GM23338 (cell line): ENCODE results near the gene LMOD3. TPM values are rescaled to one million over a fixed set of nuclear protein-coding genes. Genes with fewer than 3 reads are reported as not detected.

ENCODE experiments used
- ATAC-seq: fragments of 200-7000 bp; cut with Tn5 transposase; 3 replicates; pipeline ENCODE4 v1.9.1; 2020
- DNase-seq: peaks from one replicate; pipeline ENCODE4 v3.0.0-alpha.2; 2015; ENCODE audit warnings: low spot score
- H2AFZ ChIP-seq: fragments of 200-600 bp; sonication (generic); 2 replicates; pipeline ENCODE4 v1.8.0; 2016; ENCODE audit warnings: antibody characterized with exemption, mild to moderate bottlenecking, moderate library complexity
- H3F3A ChIP-seq: fragments of 200-600 bp; sonication (generic); replicated peaks from 2 replicates; pipeline ENCODE4 v1.8.0; 2017; ENCODE audit warnings: antibody characterized with exemption, mixed run types, low read depth
- H3K27ac ChIP-seq: fragments of 200-600 bp; sonication (generic); 2 replicates; pipeline ENCODE4 v1.6.1; 2016; ENCODE audit warnings: low read depth
- H3K27me3 ChIP-seq: fragments of 200-600 bp; sonication (generic); 2 replicates; pipeline ENCODE4 v1.8.0; 2016; ENCODE audit warnings: mild to moderate bottlenecking, mixed run types, moderate library complexity; ENCODE audit not compliant: insufficient read depth
- H3K36me3 ChIP-seq: fragments of 200-600 bp; sonication (generic); 2 replicates; pipeline ENCODE4 v1.8.0; 2016; ENCODE audit warnings: mild to moderate bottlenecking; ENCODE audit not compliant: insufficient read depth
- H3K4me1 ChIP-seq: fragments of 200-600 bp; sonication (generic); 2 replicates; pipeline ENCODE4 v1.8.0; 2016; ENCODE audit warnings: mild to moderate bottlenecking, moderate library complexity; ENCODE audit not compliant: insufficient read depth
- H3K4me2 ChIP-seq: fragments of 200-600 bp; sonication (generic); 2 replicates; pipeline ENCODE4 v1.7.1; 2017; ENCODE audit warnings: mixed run types
- H3K4me3 ChIP-seq: fragments of 200-600 bp; sonication (generic); 2 replicates; pipeline ENCODE4 v1.6.1; 2016; ENCODE audit warnings: mixed run types
- H3K79me2 ChIP-seq: fragments of 200-600 bp; sonication (generic); replicated peaks from 2 replicates; pipeline ENCODE4 v1.8.0; 2017; ENCODE audit warnings: mild to moderate bottlenecking; ENCODE audit not compliant: insufficient read depth
- H3K9me2 ChIP-seq: fragments of 200-600 bp; sonication (generic); 2 replicates; pipeline ENCODE4 v1.8.0; 2017; ENCODE audit not compliant: insufficient read depth
- H4K20me1 ChIP-seq: fragments of 200-600 bp; sonication (generic); replicated peaks from 2 replicates; pipeline ENCODE4 v1.8.0; 2017; ENCODE audit warnings: mild to moderate bottlenecking; ENCODE audit not compliant: insufficient read depth
- H3K27ac Mint-ChIP-seq: 2 replicates; pipeline ENCODE4 v1.8.0; 2020; ENCODE audit warnings: inconsistent platforms, mild to moderate bottlenecking, moderate library complexity, mixed read lengths
- H3K27me3 Mint-ChIP-seq: 3 replicates; pipeline ENCODE4 v1.8.0; 2022; ENCODE audit warnings: low read depth, mild to moderate bottlenecking, moderate library complexity, mixed read lengths, inconsistent platforms; ENCODE audit not compliant: insufficient read depth, poor library complexity
- H3K36me3 Mint-ChIP-seq: 3 replicates; pipeline ENCODE4 v1.8.0; 2021; ENCODE audit warnings: low read depth, mild to moderate bottlenecking, inconsistent platforms, moderate library complexity, mixed read lengths
- H3K4me1 Mint-ChIP-seq: 3 replicates; pipeline ENCODE4 v1.8.0; 2020; ENCODE audit warnings: mild to moderate bottlenecking, inconsistent platforms, mixed read lengths
- H3K4me3 Mint-ChIP-seq: 3 replicates; pipeline ENCODE4 v1.8.0; 2021; ENCODE audit warnings: moderate library complexity, mild to moderate bottlenecking, inconsistent platforms, mixed read lengths
- H3K9me3 Mint-ChIP-seq: 3 replicates; pipeline ENCODE4 v1.8.0; 2020; ENCODE audit warnings: moderate library complexity, mild to moderate bottlenecking, inconsistent platforms, mixed read lengths
- CREB1 ChIP-seq: fragments of 250-450 bp; sonication (Bioruptor Pico); IDR thresholded peaks from 2 replicates; pipeline ENCODE4 v1.5.0; 2020; ENCODE audit warnings: low read depth, mild to moderate bottlenecking, moderate library complexity
- EZH2 ChIP-seq: fragments of 200-600 bp; sonication (generic); IDR thresholded peaks from one replicate; pipeline ENCODE4 v1.8.0; 2017; ENCODE audit warnings: antibody characterized with exemption, mild to moderate bottlenecking, low read depth; ENCODE audit not compliant: unreplicated experiment
- EZH2phosphoT487 ChIP-seq: fragments of 200-600 bp; sonication (generic); IDR thresholded peaks from one replicate; pipeline ENCODE4 v1.8.1; 2018; ENCODE audit warnings: antibody characterized with exemption; ENCODE audit not compliant: unreplicated experiment
- JUNB ChIP-seq: IDR thresholded peaks from one replicate; pipeline ENCODE4 v1.6.1; 2016; ENCODE audit warnings: antibody characterized with exemption; ENCODE audit not compliant: unreplicated experiment
- NANOG ChIP-seq: IDR thresholded peaks from 2 replicates; pipeline ENCODE4 v1.6.1; 2016; ENCODE audit warnings: antibody characterized with exemption, borderline replicate concordance
- POLR2AphosphoS5 ChIP-seq: IDR thresholded peaks from 2 replicates; pipeline ENCODE4 v1.6.1; 2016; ENCODE audit warnings: antibody characterized with exemption, low read depth
- STAT1 ChIP-seq: IDR thresholded peaks from one replicate; pipeline ENCODE4 v1.6.1; 2016; ENCODE audit warnings: antibody characterized with exemption; ENCODE audit not compliant: unreplicated experiment
- ZNF114 ChIP-seq: fragments of 250-450 bp; sonication (Bioruptor Pico); IDR thresholded peaks from 2 replicates; pipeline ENCODE4 v1.5.0; 2020; ENCODE audit warnings: mild to moderate bottlenecking, moderate library complexity
- ZNF331 ChIP-seq: fragments of 250-450 bp; sonication (Bioruptor Pico); IDR thresholded peaks from 2 replicates; pipeline ENCODE4 v1.5.0; 2020; ENCODE audit warnings: low read depth, mild to moderate bottlenecking, moderate library complexity
- polyA plus RNA-seq: library from polyadenylated mRNA; unstranded; fragments of >200 nt; fragmentation: Nextera tagmentation; extraction: Ambion mirVana; gene quantifications from 2 replicates; pipeline ENCODE4 v1.2.1, GENCODE V29; 2016
- total RNA-seq: library from RNA; depleted of rRNA; stranded (reverse); fragments of >200 nt; shearing (Covaris generic); gene quantifications from 2 replicates; pipeline ENCODE4 v1.2.3, GENCODE V29; 2014
- TF ChIP-seq, protein P1 (sequence below), 2 experiments: fragments of 200-600 bp in 1 of 2; sonication (generic) in 1 of 2; conservative IDR thresholded peaks; 2 replicates each; pipeline versions ENCODE4 v1.5.1 to v1.6.1; 2016 to 2017; ENCODE audit warnings: antibody characterized with exemption in 2 of 2, low read depth in 2 of 2, mild to moderate bottlenecking in 2 of 2, moderate library complexity in 1 of 2
- TF ChIP-seq, protein P2 (sequence below): IDR thresholded peaks from 2 replicates; pipeline ENCODE4 v1.6.1; 2016; ENCODE audit warnings: antibody characterized with exemption
- TF ChIP-seq, protein P3 (sequence below): fragments of 250-450 bp; sonication (Bioruptor Pico); IDR thresholded peaks from 2 replicates; pipeline ENCODE4 v1.5.0; 2020; ENCODE audit warnings: mild to moderate bottlenecking, moderate library complexity
- TF ChIP-seq, protein P4 (sequence below): IDR thresholded peaks from one replicate; pipeline ENCODE4 v1.6.1; 2018; ENCODE audit warnings: antibody characterized with exemption; ENCODE audit not compliant: unreplicated experiment

LMOD3 gene
- total and polyA plus RNA-seq, 2 experiments from 2014 or later: 0.06 TPM; not detected in 1

DNA sequence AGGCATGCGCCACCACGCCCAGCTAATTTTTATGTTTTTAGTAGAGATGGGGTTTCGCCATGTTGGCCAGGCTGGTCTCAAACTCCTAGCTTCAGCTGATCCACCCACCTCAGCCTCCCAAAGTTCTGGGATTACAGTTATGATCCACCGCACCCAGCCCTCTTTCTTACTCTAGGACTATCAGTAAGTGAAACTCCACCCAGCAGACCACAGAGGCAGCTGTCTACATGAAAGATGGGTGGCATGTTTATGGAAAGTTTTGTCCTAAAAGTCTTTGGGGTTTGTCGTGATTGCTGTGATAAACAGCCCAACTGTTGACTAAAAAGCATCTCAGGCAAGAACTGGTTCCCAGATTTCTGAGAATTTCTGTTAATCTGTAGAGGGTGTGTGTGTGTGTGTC, 26.8 kb downstream of the LMOD3 start:
- no peaks in the 10 kb centered on the region for H3K36me3 ChIP-seq
- TF ChIP-seq, protein P1, sequence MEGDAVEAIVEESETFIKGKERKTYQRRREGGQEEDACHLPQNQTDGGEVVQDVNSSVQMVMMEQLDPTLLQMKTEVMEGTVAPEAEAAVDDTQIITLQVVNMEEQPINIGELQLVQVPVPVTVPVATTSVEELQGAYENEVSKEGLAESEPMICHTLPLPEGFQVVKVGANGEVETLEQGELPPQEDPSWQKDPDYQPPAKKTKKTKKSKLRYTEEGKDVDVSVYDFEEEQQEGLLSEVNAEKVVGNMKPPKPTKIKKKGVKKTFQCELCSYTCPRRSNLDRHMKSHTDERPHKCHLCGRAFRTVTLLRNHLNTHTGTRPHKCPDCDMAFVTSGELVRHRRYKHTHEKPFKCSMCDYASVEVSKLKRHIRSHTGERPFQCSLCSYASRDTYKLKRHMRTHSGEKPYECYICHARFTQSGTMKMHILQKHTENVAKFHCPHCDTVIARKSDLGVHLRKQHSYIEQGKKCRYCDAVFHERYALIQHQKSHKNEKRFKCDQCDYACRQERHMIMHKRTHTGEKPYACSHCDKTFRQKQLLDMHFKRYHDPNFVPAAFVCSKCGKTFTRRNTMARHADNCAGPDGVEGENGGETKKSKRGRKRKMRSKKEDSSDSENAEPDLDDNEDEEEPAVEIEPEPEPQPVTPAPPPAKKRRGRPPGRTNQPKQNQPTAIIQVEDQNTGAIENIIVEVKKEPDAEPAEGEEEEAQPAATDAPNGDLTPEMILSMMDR (conservative IDR thresholded peaks at IDR 0.05; ENCODE audit: low read depth in 2 of 2): no peak
- TF ChIP-seq POLR2AphosphoS5: no peak
- TF ChIP-seq, protein P2, sequence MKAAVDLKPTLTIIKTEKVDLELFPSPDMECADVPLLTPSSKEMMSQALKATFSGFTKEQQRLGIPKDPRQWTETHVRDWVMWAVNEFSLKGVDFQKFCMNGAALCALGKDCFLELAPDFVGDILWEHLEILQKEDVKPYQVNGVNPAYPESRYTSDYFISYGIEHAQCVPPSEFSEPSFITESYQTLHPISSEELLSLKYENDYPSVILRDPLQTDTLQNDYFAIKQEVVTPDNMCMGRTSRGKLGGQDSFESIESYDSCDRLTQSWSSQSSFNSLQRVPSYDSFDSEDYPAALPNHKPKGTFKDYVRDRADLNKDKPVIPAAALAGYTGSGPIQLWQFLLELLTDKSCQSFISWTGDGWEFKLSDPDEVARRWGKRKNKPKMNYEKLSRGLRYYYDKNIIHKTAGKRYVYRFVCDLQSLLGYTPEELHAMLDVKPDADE: no peak
- TF ChIP-seq EZH2phosphoT487: no peak
- TF ChIP-seq, protein P3, sequence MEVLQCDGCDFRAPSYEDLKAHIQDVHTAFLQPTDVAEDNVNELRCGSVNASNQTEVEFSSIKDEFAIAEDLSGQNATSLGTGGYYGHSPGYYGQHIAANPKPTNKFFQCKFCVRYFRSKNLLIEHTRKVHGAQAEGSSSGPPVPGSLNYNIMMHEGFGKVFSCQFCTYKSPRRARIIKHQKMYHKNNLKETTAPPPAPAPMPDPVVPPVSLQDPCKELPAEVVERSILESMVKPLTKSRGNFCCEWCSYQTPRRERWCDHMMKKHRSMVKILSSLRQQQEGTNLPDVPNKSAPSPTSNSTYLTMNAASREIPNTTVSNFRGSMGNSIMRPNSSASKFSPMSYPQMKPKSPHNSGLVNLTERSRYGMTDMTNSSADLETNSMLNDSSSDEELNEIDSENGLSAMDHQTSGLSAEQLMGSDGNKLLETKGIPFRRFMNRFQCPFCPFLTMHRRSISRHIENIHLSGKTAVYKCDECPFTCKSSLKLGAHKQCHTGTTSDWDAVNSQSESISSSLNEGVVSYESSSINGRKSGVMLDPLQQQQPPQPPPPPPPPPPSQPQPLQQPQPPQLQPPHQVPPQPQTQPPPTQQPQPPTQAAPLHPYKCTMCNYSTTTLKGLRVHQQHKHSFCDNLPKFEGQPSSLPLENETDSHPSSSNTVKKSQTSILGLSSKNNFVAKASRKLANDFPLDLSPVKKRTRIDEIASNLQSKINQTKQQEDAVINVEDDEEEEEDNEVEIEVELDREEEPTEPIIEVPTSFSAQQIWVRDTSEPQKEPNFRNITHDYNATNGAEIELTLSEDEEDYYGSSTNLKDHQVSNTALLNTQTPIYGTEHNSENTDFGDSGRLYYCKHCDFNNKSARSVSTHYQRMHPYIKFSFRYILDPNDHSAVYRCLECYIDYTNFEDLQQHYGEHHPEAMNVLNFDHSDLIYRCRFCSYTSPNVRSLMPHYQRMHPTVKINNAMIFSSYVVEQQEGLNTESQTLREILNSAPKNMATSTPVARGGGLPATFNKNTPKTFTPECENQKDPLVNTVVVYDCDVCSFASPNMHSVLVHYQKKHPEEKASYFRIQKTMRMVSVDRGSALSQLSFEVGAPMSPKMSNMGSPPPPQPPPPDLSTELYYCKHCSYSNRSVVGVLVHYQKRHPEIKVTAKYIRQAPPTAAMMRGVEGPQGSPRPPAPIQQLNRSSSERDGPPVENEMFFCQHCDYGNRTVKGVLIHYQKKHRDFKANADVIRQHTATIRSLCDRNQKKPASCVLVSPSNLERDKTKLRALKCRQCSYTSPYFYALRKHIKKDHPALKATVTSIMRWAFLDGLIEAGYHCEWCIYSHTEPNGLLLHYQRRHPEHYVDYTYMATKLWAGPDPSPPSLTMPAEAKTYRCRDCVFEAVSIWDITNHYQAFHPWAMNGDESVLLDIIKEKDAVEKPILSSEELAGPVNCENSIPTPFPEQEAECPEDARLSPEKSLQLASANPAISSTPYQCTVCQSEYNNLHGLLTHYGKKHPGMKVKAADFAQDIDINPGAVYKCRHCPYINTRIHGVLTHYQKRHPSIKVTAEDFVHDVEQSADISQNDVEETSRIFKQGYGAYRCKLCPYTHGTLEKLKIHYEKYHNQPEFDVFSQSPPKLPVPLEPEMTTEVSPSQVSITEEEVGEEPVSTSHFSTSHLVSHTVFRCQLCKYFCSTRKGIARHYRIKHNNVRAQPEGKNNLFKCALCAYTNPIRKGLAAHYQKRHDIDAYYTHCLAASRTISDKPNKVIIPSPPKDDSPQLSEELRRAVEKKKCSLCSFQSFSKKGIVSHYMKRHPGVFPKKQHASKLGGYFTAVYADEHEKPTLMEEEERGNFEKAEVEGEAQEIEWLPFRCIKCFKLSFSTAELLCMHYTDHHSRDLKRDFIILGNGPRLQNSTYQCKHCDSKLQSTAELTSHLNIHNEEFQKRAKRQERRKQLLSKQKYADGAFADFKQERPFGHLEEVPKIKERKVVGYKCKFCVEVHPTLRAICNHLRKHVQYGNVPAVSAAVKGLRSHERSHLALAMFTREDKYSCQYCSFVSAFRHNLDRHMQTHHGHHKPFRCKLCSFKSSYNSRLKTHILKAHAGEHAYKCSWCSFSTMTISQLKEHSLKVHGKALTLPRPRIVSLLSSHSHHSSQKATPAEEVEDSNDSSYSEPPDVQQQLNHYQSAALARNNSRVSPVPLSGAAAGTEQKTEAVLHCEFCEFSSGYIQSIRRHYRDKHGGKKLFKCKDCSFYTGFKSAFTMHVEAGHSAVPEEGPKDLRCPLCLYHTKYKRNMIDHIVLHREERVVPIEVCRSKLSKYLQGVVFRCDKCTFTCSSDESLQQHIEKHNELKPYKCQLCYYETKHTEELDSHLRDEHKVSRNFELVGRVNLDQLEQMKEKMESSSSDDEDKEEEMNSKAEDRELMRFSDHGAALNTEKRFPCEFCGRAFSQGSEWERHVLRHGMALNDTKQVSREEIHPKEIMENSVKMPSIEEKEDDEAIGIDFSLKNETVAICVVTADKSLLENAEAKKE (CRISPR knock-in tag): no peak
- no peak for TF ChIP-seq ZNF331 (CRISPR knock-in tag)
- no peak for TF ChIP-seq NANOG
- no peak for TF ChIP-seq STAT1
- no peak for TF ChIP-seq ZNF114 (CRISPR knock-in tag)
- TF ChIP-seq CREB1 (CRISPR knock-in tag): no peak
- TF ChIP-seq EZH2: no peak
- TF ChIP-seq JUNB: no peak
- TF ChIP-seq, protein P4, sequence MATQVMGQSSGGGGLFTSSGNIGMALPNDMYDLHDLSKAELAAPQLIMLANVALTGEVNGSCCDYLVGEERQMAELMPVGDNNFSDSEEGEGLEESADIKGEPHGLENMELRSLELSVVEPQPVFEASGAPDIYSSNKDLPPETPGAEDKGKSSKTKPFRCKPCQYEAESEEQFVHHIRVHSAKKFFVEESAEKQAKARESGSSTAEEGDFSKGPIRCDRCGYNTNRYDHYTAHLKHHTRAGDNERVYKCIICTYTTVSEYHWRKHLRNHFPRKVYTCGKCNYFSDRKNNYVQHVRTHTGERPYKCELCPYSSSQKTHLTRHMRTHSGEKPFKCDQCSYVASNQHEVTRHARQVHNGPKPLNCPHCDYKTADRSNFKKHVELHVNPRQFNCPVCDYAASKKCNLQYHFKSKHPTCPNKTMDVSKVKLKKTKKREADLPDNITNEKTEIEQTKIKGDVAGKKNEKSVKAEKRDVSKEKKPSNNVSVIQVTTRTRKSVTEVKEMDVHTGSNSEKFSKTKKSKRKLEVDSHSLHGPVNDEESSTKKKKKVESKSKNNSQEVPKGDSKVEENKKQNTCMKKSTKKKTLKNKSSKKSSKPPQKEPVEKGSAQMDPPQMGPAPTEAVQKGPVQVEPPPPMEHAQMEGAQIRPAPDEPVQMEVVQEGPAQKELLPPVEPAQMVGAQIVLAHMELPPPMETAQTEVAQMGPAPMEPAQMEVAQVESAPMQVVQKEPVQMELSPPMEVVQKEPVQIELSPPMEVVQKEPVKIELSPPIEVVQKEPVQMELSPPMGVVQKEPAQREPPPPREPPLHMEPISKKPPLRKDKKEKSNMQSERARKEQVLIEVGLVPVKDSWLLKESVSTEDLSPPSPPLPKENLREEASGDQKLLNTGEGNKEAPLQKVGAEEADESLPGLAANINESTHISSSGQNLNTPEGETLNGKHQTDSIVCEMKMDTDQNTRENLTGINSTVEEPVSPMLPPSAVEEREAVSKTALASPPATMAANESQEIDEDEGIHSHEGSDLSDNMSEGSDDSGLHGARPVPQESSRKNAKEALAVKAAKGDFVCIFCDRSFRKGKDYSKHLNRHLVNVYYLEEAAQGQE: no peak
- no peak overlapping the region for H3K4me3 ChIP-seq
- no peak overlapping the region for H3K4me2 ChIP-seq
- H2AFZ ChIP-seq: no peak overlapping the region
- 0 out of 2 replicates have a peak, but pooled peaks cover 9% of the 10 kb centered on the region for H3K79me2 ChIP-seq
- H3K4me1 ChIP-seq: peaks cover 37% of the 10 kb centered on the region
- Mint-ChIP-seq H3K4me1 (peaks cover 34% of the 10 kb centered on the region; the same call in 2 of the 3 replicates), H3K36me3 (no peaks in the 10 kb centered on the region), H3K27me3 (peaks cover 11% of the 10 kb centered on the region), H3K9me3 (no peaks in the 10 kb centered on the region), H3K4me3 (no peak overlapping the region), H3K27ac (no peak overlapping the region; the same call in 1 of the 2 replicates)
- H3K9me2 ChIP-seq: no peaks in the 10 kb centered on the region
- ATAC-seq (no peak), DNase-seq (no peak)
- H4K20me1 ChIP-seq: no peaks in the 10 kb centered on the region
- H3K27me3 ChIP-seq: no peaks in the 10 kb centered on the region
- H3F3A ChIP-seq: no peaks in the 10 kb centered on the region
- 0 out of 2 replicates have a peak overlapping the region, but pooled peaks have one; percentile 28 for H3K27ac ChIP-seq
